ENCODE measurements around the gene DHRS11.
A peak's percentile ranks its signal among the peaks of the same experiment; 100 is the strongest.

The DHRS11 gene

GRCh38 chr17:36631022-36631421, 39.3 kb downstream of the DHRS11 start:
- no peak for DNase-seq
- Mint-ChIP-seq H3K27me3 (ENCODE audit: low read depth, poor library complexity) (peaks cover 62% of the 10 kb centered on the region), H3K36me3 (ENCODE audit: low read depth) (no peaks in the 10 kb centered on the region)

GRCh38 chr17:36632916-36633771, 41.5 kb downstream of the DHRS11 start:
- Mint-ChIP-seq H3K36me3 (ENCODE audit: low read depth) (no peaks in the 10 kb centered on the region), H3K27ac (no peak overlapping the region), H3K4me1 (peaks cover 43% of the 10 kb centered on the region), H3K4me3 (peak overlapping the region; percentile 44), H3K9me3 (no peaks in the 10 kb centered on the region), H3K27me3 (ENCODE audit: low read depth, poor library complexity) (peaks cover 79% of the 10 kb centered on the region)
- no peak for DNase-seq
- no peak for TF ChIP-seq CTCF (IDR thresholded peaks at IDR 0.05)

More at GRCh38 chr17:36631022-36631421, 39.3 kb downstream of the DHRS11 start:
- TF ChIP-seq CTCF (IDR thresholded peaks at IDR 0.05), result no peak
- H3K4me3 Mint-ChIP-seq, result no peak overlapping the region
- H3K4me1 Mint-ChIP-seq, result peaks cover 60% of the 10 kb centered on the region
- no peaks in the 10 kb centered on the region for H3K9me3 Mint-ChIP-seq
- H3K27ac Mint-ChIP-seq, result no peak overlapping the region

GRCh38 chr17:36640346-36640745, 48.7 kb downstream of the DHRS11 start:
- DNase-seq, result no peak
- H3K27ac Mint-ChIP-seq, result no peak overlapping the region
- H3K36me3 Mint-ChIP-seq (ENCODE audit: low read depth), result no peaks in the 10 kb centered on the region
- peaks cover 10% of the 10 kb centered on the region for H3K9me3 Mint-ChIP-seq
- H3K4me3 Mint-ChIP-seq, result peak overlapping the region; percentile 10
- peaks cover 97% of the 10 kb centered on the region for H3K27me3 Mint-ChIP-seq (ENCODE audit: low read depth, poor library complexity)
- H3K4me1 Mint-ChIP-seq, result peaks cover 56% of the 10 kb centered on the region
- no peak for TF ChIP-seq CTCF (IDR thresholded peaks at IDR 0.05)

- no peaks in the 10 kb centered on the region for H3K36me3 Mint-ChIP-seq (ENCODE audit: low read depth)
- peaks cover 59% of the 10 kb centered on the region for H3K4me1 Mint-ChIP-seq
- no peak overlapping the region for H3K27ac Mint-ChIP-seq
- H3K27me3 Mint-ChIP-seq (ENCODE audit: low read depth, poor library complexity), result peaks cover 99% of the 10 kb centered on the region
- H3K9me3 Mint-ChIP-seq, result peaks cover 10% of the 10 kb centered on the region
- no peak for TF ChIP-seq CTCF (IDR thresholded peaks at IDR 0.05)
- peak overlapping the region; percentile 52 for H3K4me3 Mint-ChIP-seq
- no peak for DNase-seq
Observed at GRCh38 chr17:36640836-36641235, 49.2 kb downstream of the DHRS11 start.

GRCh38 chr17:36641331-36641876, 49.7 kb downstream of the DHRS11 start:
- H3K4me1 Mint-ChIP-seq, result peaks cover 62% of the 10 kb centered on the region
- H3K4me3 Mint-ChIP-seq, result peak overlapping the region; percentile 77
- peaks cover 99% of the 10 kb centered on the region for H3K27me3 Mint-ChIP-seq (ENCODE audit: low read depth, poor library complexity)

More at GRCh38 chr17:36641331-36641876, 49.7 kb downstream of the DHRS11 start:
- no peak overlapping the region for H3K27ac Mint-ChIP-seq
- H3K36me3 Mint-ChIP-seq (ENCODE audit: low read depth), result no peaks in the 10 kb centered on the region
- H3K9me3 Mint-ChIP-seq, result peaks cover 10% of the 10 kb centered on the region
- peak; percentile 47 for DNase-seq
- TF ChIP-seq CTCF (IDR thresholded peaks at IDR 0.05), result no peak
